ENCODE measurements around the gene NEURL4. TPM values are rescaled to one million over a fixed set of nuclear protein-coding genes. Genes with fewer than 3 reads are reported as not detected.

The NEURL4 gene
- total and polyA plus RNA-seq, 2 donors (not counting 3 experiments of a cell fraction or from before 2014, with no cell fraction given), result 32.0 to 44.9 TPM

DNA sequence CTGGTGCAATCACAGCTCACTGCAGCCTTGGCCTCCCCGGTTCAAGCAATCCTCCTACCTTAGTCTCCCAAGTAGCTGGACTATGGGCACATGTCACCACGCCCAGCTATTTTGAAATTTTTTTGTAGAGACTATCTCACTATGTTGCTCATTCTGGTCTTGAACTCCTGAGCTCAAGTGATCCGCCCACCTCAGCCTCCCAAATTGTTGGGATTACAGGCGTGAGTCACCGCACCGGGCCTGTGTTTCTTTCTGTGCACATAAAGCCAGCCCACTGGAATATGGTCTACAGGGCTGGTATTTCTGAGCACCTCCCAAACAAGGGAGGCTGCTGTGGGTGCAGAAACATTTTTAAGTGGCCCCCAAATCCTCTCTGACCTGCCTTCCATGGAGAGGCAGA lies 34.2 kb upstream of the NEURL4 start:
- Histone ChIP-seq H3K9ac (replicated peaks; ENCODE audit: extremely low read depth, insufficient read depth, low read length) (no peak overlapping the region), H3K4me1 (ENCODE audit: control insufficient read depth, extremely low read depth, insufficient read depth, low read length) (no peaks in the 10 kb centered on the region), H3K36me3 (ENCODE audit: control insufficient read depth in 2 of 2, extremely low read depth in 1 of 2, insufficient read depth in 2 of 2, low read length in 2 of 2) (no peaks in the 10 kb centered on the region), H2AFZ (ENCODE audit: low read depth, low read length) (no peak overlapping the region), H3K4me3 (replicated peaks in 1 of 3; ENCODE audit: insufficient read depth in 1 of 3, low read depth in 1 of 3, low read length in 3 of 3) (no peak overlapping the region), H3K79me2 (ENCODE audit: control insufficient read depth, insufficient read depth, low read length) (no peaks in the 10 kb centered on the region), H3K27me3 (ENCODE audit: control insufficient read depth in 2 of 2, insufficient read depth in 2 of 2, low read length in 2 of 2) (peaks cover 0 to 3% of the 10 kb centered on the region in 2 experiments), H4K20me1 (replicated peaks; ENCODE audit: control insufficient read depth, extremely low read depth, insufficient read depth, low read length) (no peaks in the 10 kb centered on the region), H3K9me1 (replicated peaks; ENCODE audit: control insufficient read depth, extremely low read depth, insufficient read depth, low read length) (no peaks in the 10 kb centered on the region), H3K9me3 (replicated peaks; ENCODE audit: control insufficient read depth, insufficient read depth, low read length) (no peaks in the 10 kb centered on the region), H3K4me2 (ENCODE audit: insufficient read depth, low read length) (no peak overlapping the region), H3K27ac (ENCODE audit: insufficient read depth, low read depth, low read length) (no peak overlapping the region)
- dilution Hi-C loops (cut with MboI; ENCODE audit: extremely low pct_ligation_motif_present, low sequenced_read_pairs), result no loop called here
- no peak for FAIRE-seq
- ChIA-PET CTCF (interaction anchor here (1.1 to 1.7 kb wide), 3 partner anchors 9 to 197 kb away, joined by 3 to 9 read pairs (median 4); no protein-coding TSS in a partner anchor), POLR2A (interaction anchor here (0.6 kb wide), 1 partner anchor 184 kb away, joined by 5 read pairs; no protein-coding TSS in a partner anchor)
- BruUV-seq (replicated peaks), result no TSS peak
- TF ChIP-seq, protein P1, sequence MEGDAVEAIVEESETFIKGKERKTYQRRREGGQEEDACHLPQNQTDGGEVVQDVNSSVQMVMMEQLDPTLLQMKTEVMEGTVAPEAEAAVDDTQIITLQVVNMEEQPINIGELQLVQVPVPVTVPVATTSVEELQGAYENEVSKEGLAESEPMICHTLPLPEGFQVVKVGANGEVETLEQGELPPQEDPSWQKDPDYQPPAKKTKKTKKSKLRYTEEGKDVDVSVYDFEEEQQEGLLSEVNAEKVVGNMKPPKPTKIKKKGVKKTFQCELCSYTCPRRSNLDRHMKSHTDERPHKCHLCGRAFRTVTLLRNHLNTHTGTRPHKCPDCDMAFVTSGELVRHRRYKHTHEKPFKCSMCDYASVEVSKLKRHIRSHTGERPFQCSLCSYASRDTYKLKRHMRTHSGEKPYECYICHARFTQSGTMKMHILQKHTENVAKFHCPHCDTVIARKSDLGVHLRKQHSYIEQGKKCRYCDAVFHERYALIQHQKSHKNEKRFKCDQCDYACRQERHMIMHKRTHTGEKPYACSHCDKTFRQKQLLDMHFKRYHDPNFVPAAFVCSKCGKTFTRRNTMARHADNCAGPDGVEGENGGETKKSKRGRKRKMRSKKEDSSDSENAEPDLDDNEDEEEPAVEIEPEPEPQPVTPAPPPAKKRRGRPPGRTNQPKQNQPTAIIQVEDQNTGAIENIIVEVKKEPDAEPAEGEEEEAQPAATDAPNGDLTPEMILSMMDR (IDR thresholded peaks at IDR 0.05; ENCODE audit: extremely low read depth in 1 of 2, insufficient read depth in 1 of 2, low read depth in 1 of 2, low read length in 2 of 2), result no peak
- TF ChIP-seq FOS (IDR thresholded peaks at IDR 0.05; ENCODE audit: borderline replicate concordance, insufficient read depth, low read length) (no peak), POLR2A (IDR thresholded peaks at IDR 0.05; ENCODE audit: low read depth, low read length) (no peak), GATA2 (IDR thresholded peaks at IDR 0.05; ENCODE audit: insufficient read depth, insufficient read length, low read depth, low read length) (no peak), MYC (IDR thresholded peaks at IDR 0.05; ENCODE audit: low read depth, low read length) (no peak), JUN (IDR thresholded peaks at IDR 0.05; ENCODE audit: borderline replicate concordance, insufficient read depth, insufficient read length, low read depth) (no peak), EZH2 (IDR thresholded peaks at IDR 0.05; ENCODE audit: borderline replicate concordance, low read depth, low read length, severe bottlenecking) (no peak), POLR2AphosphoS5 (IDR thresholded peaks at IDR 0.05; ENCODE audit: insufficient read depth, low read depth, low read length) (no peak)
- TF ChIP-seq, protein P2, sequence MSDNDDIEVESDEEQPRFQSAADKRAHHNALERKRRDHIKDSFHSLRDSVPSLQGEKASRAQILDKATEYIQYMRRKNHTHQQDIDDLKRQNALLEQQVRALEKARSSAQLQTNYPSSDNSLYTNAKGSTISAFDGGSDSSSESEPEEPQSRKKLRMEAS (IDR thresholded peaks at IDR 0.05; ENCODE audit: insufficient read depth, insufficient read length), result no peak
- intact Hi-C loops (cut with micrococcal nuclease), result no loop called here
- DNase-seq (ENCODE audit: low read depth, low spot score), result no peak

All from endothelial cell of umbilical vein (primary cell).